A673 (cell line): ENCODE data around the gene HOXB8.

Source experiments
- EZH2 ChIP-seq: fragments of 200-600 bp; sonication (generic); IDR thresholded peaks from 2 replicates; pipeline ENCODE4 v1.6.1; 2017; ENCODE audit warnings: borderline replicate concordance, low read depth, mild to moderate bottlenecking, mixed read lengths, antibody characterized with exemption, low read length; ENCODE audit not compliant: poor library complexity, severe bottlenecking
- TF ChIP-seq, protein P1 (sequence below): fragments of 300-800, 200-600 bp; sonication (generic); conservative IDR thresholded peaks from 2 replicates; pipeline ENCODE4 v1.5.1; 2017; ENCODE audit warnings: low read depth, mild to moderate bottlenecking, antibody characterized with exemption, low read length, moderate library complexity, mixed read lengths

- TF ChIP-seq EZH2, result no peak
- TF ChIP-seq, protein P1, sequence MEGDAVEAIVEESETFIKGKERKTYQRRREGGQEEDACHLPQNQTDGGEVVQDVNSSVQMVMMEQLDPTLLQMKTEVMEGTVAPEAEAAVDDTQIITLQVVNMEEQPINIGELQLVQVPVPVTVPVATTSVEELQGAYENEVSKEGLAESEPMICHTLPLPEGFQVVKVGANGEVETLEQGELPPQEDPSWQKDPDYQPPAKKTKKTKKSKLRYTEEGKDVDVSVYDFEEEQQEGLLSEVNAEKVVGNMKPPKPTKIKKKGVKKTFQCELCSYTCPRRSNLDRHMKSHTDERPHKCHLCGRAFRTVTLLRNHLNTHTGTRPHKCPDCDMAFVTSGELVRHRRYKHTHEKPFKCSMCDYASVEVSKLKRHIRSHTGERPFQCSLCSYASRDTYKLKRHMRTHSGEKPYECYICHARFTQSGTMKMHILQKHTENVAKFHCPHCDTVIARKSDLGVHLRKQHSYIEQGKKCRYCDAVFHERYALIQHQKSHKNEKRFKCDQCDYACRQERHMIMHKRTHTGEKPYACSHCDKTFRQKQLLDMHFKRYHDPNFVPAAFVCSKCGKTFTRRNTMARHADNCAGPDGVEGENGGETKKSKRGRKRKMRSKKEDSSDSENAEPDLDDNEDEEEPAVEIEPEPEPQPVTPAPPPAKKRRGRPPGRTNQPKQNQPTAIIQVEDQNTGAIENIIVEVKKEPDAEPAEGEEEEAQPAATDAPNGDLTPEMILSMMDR, result peak; percentile 60
Observed at GRCh38 chr17:48663134-48663924, 48.2 kb upstream of the HOXB8 start.
